Ishikawa (cell line): Measurements from ENCODE around the gene ZNF688.

Source experiments
- CEBPB ChIP-seq: IDR thresholded peaks from 2 replicates; pipeline ENCODE4 v1.6.1; 2012
- EP300 ChIP-seq: IDR thresholded peaks from 2 replicates; pipeline ENCODE4 v1.6.1; 2012; ENCODE audit warnings: borderline replicate concordance
- FOXM1 ChIP-seq: IDR thresholded peaks from 2 replicates; pipeline ENCODE4 v1.6.1; 2012; ENCODE audit warnings: low read depth, borderline replicate concordance
- NFIC ChIP-seq: IDR thresholded peaks from 2 replicates; pipeline ENCODE4 v1.6.1; 2012
- RAD21 ChIP-seq: IDR thresholded peaks from 2 replicates; pipeline ENCODE4 v1.6.1; 2012; ENCODE audit warnings: low read depth
- TAF1 ChIP-seq: IDR thresholded peaks from 2 replicates; pipeline ENCODE4 v1.6.1; 2012; ENCODE audit warnings: low read depth, mild to moderate bottlenecking
- TCF12 ChIP-seq: IDR thresholded peaks from 2 replicates; pipeline ENCODE4 v1.6.1; 2012; ENCODE audit warnings: low read depth
- TEAD4 ChIP-seq: IDR thresholded peaks from 2 replicates; pipeline ENCODE4 v1.6.1; 2012
- USF1 ChIP-seq: IDR thresholded peaks from 2 replicates; pipeline ENCODE4 v1.6.1; 2012
- YY1 ChIP-seq: IDR thresholded peaks from 2 replicates; pipeline ENCODE4 v1.6.1; 2012; ENCODE audit warnings: low read depth

- TF ChIP-seq EP300 (no peak), CEBPB (no peak), FOXM1 (no peak), TAF1 (no peak), USF1 (no peak), TCF12 (no peak), NFIC (no peak), RAD21 (no peak), YY1 (no peak), TEAD4 (no peak)
Measured at GRCh38 chr16:30585022-30585399, 13.5 kb upstream of the ZNF688 start.
